ENCODE measurements around the gene HNRNPUL2. TPM values are rescaled to one million over a fixed set of nuclear protein-coding genes. Genes with fewer than 3 reads are reported as not detected.

HNRNPUL2 gene
- total RNA-seq, 2 experiments from 2014 or later: 35.2 to 37.6 TPM

DNA sequence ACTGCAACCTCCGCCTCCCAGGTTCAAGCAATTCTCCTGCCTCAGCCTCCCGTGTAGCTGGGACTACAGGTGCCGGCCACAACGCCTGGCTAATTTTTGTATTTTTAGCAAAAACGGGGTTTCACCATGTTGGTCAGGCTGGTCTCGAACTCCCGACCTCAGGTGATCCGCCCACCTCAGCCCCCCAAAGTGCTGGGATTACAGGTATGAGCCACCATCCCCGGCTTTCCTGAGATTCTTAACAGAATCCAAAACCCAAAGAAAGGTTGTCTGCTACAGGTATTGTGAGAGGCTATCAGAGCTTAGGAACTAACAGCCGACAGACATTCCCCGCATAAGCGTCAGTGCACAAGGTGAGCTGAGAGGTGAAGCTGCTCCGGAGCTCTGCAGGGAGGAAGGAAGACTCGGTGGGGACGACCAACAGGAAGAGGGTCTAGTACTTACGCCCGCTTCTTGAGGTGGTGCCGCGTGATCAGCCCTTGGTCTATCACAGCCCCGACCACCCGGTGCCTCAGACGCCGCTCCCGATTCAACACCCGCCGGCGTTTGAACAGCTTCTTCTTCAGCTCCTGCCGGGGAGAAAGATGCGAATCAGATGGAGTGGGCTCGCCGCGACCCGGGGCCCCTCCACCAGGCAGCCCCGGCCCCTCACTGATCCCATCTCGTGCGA is 62.7 kb downstream of the HNRNPUL2 start:
- TF ChIP-seq, protein P1, sequence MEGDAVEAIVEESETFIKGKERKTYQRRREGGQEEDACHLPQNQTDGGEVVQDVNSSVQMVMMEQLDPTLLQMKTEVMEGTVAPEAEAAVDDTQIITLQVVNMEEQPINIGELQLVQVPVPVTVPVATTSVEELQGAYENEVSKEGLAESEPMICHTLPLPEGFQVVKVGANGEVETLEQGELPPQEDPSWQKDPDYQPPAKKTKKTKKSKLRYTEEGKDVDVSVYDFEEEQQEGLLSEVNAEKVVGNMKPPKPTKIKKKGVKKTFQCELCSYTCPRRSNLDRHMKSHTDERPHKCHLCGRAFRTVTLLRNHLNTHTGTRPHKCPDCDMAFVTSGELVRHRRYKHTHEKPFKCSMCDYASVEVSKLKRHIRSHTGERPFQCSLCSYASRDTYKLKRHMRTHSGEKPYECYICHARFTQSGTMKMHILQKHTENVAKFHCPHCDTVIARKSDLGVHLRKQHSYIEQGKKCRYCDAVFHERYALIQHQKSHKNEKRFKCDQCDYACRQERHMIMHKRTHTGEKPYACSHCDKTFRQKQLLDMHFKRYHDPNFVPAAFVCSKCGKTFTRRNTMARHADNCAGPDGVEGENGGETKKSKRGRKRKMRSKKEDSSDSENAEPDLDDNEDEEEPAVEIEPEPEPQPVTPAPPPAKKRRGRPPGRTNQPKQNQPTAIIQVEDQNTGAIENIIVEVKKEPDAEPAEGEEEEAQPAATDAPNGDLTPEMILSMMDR (IDR thresholded peaks at IDR 0.05): no peak
- intact Hi-C loops (cut with DNase I, micrococcal nuclease): loop anchor here (1.0 to 10.0 kb wide), 2 partner anchors 11 to 870 kb away; partner anchors contain the start of genes INTS5 (in 2 of the 2), FEN1 (in 1 of the 2) and TMEM258 (in 1 of the 2)
- no peaks in the 10 kb centered on the region for H3K9me3 Mint-ChIP-seq
- peak overlapping the region; percentile 96 for H3K27ac Mint-ChIP-seq
- H3K4me1 Mint-ChIP-seq (ENCODE audit: low read depth): peaks cover 35% of the 10 kb centered on the region
- ChIA-PET CTCF (interaction anchor here (1.0 to 1.9 kb wide), 9 partner anchors 10 to 240 kb away, joined by 3 to 7 read pairs (median 5); partner anchors contain the start of genes B3GAT3, GANAB, INTS5 and TUT1), POLR2A (interaction anchor here (0.7 to 5.3 kb wide), 46 partner anchors 10 to 1621 kb away, joined by 3 to 170 read pairs (median 6); partner anchors contain the start of genes B3GAT3, BAD, BSCL2 and EEF1G)
- Histone ChIP-seq H3K4me1 (ENCODE audit: insufficient read depth, low read length) (peaks cover 42% of the 10 kb centered on the region), H3K9me3 (ENCODE audit: control insufficient read depth in 1 of 2, insufficient read depth in 1 of 2, low read length in 2 of 2) (no peaks in the 10 kb centered on the region), H3K4me3 (ENCODE audit: low read length) (peak overlapping the region; percentile 73), H3K27me3 (ENCODE audit: control insufficient read depth in 1 of 2, insufficient read depth in 2 of 2, low read length in 2 of 2) (no peaks in the 10 kb centered on the region), H3K36me3 (ENCODE audit: insufficient read depth, low read length) (peaks cover 21% of the 10 kb centered on the region), H3K27ac (ENCODE audit: low read depth in 1 of 2, low read length in 2 of 2) (peak overlapping the region; percentile 80 to 88)
- DNase-seq: peak in 13 of 14 experiments; percentile 33 to 78 (median 50)
- H3K4me3 Mint-ChIP-seq: peak overlapping the region; percentile 99
- ATAC-seq (ENCODE audit: poor library complexity): peak; percentile 61
- H3K27me3 Mint-ChIP-seq: no peaks in the 10 kb centered on the region
- H3K36me3 Mint-ChIP-seq (ENCODE audit: low read depth): peaks cover 39% of the 10 kb centered on the region

Other genes starting within 250 kb of the HNRNPUL2 start
- gene AHNAK, start 180.7 kb downstream of the HNRNPUL2 start, total RNA-seq: 100 to 1,000 TPM; 320 to 332 TPM
- 1,000 to 10,000 TPM; 2,181 to 2,269 TPM for gene EEF1G, start 153.6 kb downstream of the HNRNPUL2 start, total RNA-seq
- 10 to 100 TPM; 25.5 to 26.2 TPM for gene TUT1, start 135.9 kb downstream of the HNRNPUL2 start, total RNA-seq
- 100 to 1,000 TPM; 167 to 172 TPM for gene MTA2, start 125.6 kb downstream of the HNRNPUL2 start, total RNA-seq
- 100 to 1,000 TPM; 142 to 144 TPM for gene EML3, start 114.7 kb downstream of the HNRNPUL2 start, total RNA-seq
- under 1 TPM; 0.42 to 0.71 TPM for gene ROM1, start 114.2 kb downstream of the HNRNPUL2 start, total RNA-seq
- 10 to 100 TPM; 47.2 to 49.5 TPM for gene B3GAT3, start 105.5 kb downstream of the HNRNPUL2 start, total RNA-seq
- 100 to 1,000 TPM; 181 to 182 TPM for gene GANAB, start 80.8 kb downstream of the HNRNPUL2 start, total RNA-seq
- 10 to 100 TPM; 16.3 TPM for gene INTS5, start 74.2 kb downstream of the HNRNPUL2 start, total RNA-seq
- gene C11orf98, start 62.2 kb downstream of the HNRNPUL2 start, total RNA-seq: 10 to 100 TPM; 14.3 to 18.5 TPM
- gene CSKMT, start 62.1 kb downstream of the HNRNPUL2 start, total RNA-seq: 10 to 100 TPM; 17.8 to 18.8 TPM
- gene UQCC3, start 55.8 kb downstream of the HNRNPUL2 start, total RNA-seq: 1 to 10 TPM; 1.5 to 2.3 TPM
- gene LBHD1, start 55.2 kb downstream of the HNRNPUL2 start, total RNA-seq: 10 to 100 TPM; 10.4 to 10.5 TPM
- 100 to 1,000 TPM; 196 to 222 TPM for gene UBXN1, start 48.4 kb downstream of the HNRNPUL2 start, total RNA-seq
- not detected for gene LRRN4CL, start 37.9 kb downstream of the HNRNPUL2 start, total RNA-seq
- gene BSCL2, start 20.0 kb downstream of the HNRNPUL2 start, total RNA-seq: 10 to 100 TPM; 17.1 to 20.0 TPM
- not detected for gene GNG3, start 19.8 kb downstream of the HNRNPUL2 start, total RNA-seq
- 1 to 10 TPM; 5.2 to 7.0 TPM for gene TTC9C, start 1.0 kb upstream of the HNRNPUL2 start, total RNA-seq
- 1 to 10 TPM; 2.3 to 3.5 TPM for gene ZBTB3, start 26.7 kb upstream of the HNRNPUL2 start, total RNA-seq
- 10 to 100 TPM; 45.3 to 47.9 TPM for gene POLR2G, start 34.1 kb upstream of the HNRNPUL2 start, total RNA-seq
- gene TAF6L, start 43.9 kb upstream of the HNRNPUL2 start, total RNA-seq: 10 to 100 TPM; 11.5 to 11.8 TPM
- 10 to 100 TPM; 34.7 to 37.4 TPM for gene TMEM179B, start 59.9 kb upstream of the HNRNPUL2 start, total RNA-seq
- 1 to 10 TPM; 6.2 to 8.7 TPM for gene TMEM223, start 64.5 kb upstream of the HNRNPUL2 start, total RNA-seq
- gene NXF1, start 78.0 kb upstream of the HNRNPUL2 start, total RNA-seq: 100 to 1,000 TPM; 343 to 358 TPM
- gene STX5, start 104.6 kb upstream of the HNRNPUL2 start, total RNA-seq: 100 to 1,000 TPM in 1 of 2 experiments, 10 to 100 TPM in 1; 93.1 to 104 TPM
- gene TEX54, start 105.4 kb upstream of the HNRNPUL2 start, total RNA-seq: under 1 TPM in 1 of 2 experiments, not detected in 1; 0.59 TPM
- gene WDR74, start 112.1 kb upstream of the HNRNPUL2 start, total RNA-seq: 100 to 1,000 TPM; 289 to 297 TPM
- gene SLC3A2, start 153.4 kb upstream of the HNRNPUL2 start, total RNA-seq: 100 to 1,000 TPM; 231 to 234 TPM
- gene CHRM1, start 193.9 kb upstream of the HNRNPUL2 start, total RNA-seq: not detected